NCI-H2081 (cell line): ENCODE data around the gene HES6.

Experiments
- DNase-seq, 2 experiments: peaks; one replicate each; lab custom pipeline; 2025; lab: John Stamatoyannopoulos, UW

Gene HES6

DNA sequence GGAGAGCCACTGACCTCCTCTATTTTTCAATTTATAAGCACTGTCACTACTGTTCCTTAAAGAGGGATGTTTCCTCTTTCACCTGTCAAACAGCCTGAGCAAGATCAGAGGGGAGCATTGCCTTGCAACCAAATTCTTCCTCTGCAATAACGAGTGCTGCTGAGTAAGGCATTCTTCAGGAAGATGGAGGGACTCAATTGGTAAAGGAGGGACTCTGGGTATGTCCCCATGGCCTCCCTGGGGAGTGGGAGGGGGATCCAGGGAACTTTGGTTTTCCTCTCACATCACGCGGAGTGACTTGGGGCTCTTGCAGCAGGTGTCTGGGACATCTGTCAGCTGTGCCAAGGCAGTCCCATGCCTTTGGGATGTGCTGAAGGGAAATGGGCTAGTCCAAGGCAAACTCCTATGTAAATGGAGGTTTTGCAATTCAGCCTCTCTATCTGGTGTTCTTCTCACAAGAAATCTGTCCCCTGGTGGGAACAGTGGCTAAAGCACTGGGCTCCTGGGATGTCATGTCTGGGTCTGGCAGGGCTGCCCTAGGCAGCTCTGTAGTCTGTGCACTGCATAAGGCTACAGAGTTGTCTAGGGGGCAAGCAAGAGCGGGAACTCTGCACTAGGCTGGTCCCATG lies 14.4 kb upstream of the HES6 start:
- no peak for DNase-seq

DNA sequence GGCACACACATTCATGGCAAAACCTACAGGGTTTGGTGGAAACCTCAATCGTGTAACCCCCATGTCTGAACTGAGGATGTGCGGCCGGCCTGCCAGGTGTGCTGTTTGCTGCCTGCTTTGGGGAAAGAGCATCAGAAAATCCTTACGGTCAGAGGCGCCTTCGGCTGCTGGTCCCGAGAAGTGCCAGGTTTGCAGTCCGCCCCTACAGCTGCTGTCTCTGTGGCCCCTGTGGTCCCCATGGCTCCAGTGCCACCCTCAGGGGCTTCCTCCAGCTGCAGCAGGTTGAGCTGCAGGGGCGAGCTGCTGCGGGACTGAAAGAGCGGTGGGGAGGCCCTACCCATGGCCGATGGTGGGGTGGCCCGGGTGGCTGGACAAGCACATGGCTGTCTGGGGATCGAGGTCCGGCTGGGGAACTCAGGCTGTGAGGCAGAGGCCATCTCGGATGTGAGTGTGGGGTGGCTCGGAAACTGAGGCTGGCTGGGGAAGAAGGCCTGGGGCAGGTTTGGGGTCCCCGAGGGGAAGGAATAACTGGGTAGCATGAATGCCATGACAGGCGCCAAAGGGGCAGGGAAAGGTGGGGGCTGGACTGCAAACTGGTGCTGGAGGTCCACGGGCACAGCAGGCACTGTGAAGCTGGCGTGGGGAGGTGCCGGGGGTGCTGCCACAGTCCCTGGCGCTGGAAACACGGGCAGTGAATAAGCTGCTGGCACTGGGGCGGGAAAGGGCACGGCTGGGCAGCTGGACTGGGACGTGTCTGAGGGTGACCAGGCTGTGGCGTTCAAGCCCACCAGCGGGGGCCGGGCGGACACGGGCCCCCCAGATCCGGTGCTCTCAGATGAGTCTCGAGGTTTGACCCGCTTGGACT lies 13.2 kb upstream of the HES6 start:
- DNase-seq, result no peak

DNA sequence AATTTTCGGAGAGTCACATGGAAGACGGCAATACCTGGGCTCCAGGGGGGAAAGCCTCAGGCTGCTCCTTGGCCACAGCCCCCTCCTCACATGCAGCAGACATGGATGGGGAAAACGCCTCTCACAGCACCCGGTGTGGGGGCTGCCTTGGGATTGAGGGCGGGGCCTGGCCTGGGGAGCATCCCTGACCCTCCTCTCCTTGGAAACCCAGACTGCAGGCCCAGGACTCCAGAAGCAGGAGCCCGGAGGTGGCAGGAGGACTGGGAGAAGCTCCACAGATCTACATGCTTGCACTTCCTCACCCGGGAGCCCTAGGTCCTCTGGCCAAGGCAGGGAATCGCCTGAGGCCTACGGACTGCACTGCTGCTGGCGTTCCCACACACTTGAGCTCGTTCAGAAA lies 12.1 kb upstream of the HES6 start:
- DNase-seq, result no peak

DNA sequence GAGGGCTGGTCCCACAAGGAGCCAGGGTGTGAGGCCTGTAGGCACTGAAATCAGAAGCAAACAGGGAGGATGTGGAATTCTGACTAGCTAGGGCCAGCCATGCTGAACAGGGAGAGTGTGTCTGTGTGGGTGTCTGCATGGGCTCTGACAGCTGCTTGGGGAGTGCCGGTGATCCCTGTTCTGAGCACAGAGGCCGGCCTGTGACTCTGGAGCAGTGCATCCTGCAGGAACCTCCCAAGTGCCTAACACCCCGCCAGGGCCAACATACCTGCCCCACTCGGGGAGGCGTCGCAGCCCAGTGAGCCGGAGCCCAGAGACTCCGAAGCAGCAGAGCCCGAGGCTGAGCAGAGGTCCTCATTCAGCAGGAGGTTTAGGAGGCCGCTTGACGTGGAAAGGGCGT lies 11.5 kb upstream of the HES6 start:
- no peak for DNase-seq

DNA sequence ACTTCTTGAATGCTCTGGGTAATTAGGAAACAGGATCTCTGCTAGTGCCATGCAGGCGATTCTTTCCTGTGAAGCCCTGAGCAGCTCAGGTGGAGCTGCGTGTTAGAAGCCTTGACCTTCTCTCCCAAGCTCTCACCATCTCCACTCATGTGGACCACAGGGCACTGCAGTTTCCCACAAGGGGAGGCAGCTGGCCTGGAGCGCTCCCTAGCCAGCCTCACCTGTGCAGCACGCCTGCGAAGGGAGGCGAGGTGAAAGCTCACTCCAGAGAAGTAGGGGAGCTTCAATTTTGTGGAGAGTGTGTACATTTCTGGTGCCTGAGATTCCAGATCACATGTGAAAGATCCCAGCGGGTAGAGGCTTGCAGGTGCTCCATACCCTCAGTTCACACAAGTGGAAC lies 11.1 kb upstream of the HES6 start:
- DNase-seq, result no peak

DNA sequence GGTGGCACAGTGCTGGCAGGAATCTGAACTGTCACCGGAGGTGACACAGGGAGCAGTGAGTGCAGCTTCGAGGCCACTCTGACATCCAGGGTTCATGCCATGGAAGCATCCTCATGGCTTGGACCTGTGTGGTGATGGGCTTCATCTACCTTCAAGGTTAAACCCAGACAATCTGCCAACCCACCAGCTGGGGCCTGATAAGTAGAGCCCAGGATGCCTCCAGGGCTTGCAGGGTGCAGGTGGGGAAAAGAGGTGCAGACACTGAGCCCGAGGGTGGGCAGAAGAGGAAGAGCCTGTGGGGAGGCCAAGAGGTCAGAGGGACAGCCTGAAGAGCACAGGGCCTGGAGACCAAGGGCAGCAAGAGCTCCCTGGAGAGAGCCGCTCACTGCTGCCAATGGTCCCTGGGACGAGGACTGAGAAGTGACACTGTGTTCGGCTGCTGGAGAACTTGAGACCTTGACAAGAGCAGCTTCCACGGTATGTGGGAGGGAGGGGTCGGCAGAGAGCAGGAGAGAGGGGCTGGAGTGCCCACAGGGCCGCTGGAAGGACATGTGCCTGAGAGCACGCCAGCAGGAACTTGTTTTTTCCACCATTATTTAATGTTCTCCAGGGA lies 8.1 kb upstream of the HES6 start:
- DNase-seq, result no peak

DNA sequence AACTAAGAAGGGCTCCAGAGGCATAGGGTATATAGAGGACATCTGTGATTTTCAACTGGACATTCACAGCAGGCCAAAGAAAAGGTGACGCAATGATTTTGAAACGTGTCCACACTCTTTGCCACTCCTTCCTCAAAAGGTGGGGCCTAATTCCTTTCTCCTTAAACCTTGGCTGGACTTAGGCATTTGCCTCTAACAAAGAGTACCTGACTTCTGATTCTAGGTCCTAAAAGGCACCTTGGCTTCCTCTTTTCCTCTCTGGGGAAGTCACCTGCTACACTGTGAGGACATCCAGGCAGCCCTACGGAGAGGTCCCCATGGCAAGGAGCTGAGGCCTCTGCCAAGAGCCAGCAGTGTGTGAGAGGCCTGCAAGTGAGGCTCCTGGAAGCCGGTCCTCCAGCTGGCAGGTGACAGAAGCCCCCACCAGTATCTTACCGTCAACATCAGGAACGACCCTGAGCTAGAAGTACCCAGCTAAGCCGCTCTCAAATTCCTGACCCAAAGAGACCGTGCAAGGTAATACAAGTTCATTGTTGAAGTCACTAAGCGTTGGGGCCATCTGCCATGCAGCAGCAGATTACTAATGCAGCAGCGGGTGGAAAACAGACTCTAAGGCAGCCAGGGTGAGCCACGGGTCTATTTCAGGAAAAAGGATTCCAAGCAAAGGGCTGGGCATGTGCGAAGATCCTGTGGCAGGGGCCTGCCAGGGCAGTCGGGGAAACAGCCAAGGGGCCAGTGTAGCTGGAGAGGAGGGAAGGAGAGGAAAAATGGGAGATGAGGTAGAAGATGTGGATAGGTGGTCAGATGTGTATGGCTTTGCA lies 7.4 kb upstream of the HES6 start:
- no peak for DNase-seq

DNA sequence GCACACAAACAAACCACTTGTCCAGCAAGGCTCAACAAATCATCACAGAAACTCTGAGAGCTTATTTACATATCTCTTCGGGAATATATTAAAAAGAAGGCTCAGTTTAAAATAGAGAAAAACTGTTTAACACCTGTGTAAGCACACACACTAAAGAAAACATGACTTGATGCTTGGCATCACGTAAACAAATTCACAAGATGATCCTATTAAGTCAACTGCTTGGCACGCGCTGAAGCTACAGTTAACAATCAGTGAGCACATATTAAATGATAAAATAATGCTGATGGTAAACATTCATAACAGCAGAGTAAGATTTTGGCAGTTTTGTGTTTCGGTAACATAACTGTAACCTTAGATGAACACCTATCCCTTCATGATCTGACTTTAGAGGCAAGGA lies 4.3 kb upstream of the HES6 start:
- DNase-seq, result peak in 1 of 2 experiments; percentile 9

DNA sequence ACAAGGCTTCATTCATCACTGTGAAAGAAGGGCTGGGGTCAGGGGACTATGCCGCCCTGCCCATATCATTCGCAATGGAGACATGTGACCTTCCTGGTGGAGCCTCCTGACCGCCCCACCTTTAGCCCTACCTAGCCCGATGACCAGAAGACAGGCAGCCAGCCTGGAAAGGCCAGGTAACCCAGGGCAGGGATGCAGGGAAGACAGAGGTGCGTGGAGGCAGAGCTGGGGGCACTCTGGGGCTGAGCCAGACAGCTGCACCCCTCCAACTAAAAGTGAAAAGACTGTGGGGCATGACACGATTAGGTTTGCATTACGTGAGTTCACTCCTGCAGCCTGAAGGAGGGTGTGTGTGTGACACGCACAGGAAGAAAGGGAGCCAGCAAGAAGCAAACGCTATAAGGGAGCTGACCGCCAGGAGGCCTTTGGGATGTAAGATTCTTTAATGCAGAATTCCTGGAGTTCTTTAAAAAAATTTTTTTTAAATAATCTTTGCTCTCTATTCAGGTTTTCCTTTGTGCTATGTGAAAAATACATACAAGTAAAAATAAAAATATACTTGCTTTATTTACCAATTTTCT lies 3.7 kb upstream of the HES6 start:
- peak in 1 of 2 experiments; percentile 27 for DNase-seq

DNA sequence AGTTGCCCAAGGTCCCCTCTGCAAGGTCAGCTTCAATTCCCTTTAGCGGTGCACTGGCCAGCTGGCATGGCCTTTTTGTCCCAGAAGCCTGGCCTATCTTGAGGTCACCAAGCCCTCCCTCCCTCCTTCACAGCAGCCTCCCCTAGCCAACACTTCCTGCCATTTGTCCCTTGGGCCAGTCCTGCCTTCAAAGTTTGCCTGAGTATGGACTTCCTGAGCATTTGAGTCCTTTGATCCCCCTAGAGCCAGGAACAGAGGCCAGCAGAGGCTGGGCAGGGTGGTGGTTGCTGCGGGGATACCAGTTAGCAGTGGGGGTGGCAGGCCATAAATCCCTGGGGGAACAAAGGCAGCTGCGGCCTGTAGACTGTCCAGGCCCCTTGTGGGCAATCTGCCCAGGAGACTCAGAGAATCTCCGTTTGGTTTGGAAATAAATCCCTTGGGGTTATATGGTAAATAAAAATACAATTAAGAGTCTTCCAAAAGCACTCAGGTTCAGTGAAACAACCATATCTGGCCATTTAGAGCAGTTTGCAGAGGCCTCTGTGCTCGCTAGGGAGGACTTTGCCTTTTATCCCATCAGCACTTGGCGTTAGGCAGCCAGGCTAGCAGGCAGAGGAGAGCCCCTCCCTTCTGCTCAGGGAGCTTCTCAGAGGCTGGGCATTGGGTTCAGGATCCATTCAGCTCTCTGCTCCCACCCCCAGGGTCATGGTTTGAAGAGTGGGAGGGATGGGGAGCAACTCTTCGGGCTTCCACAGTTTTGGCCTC lies 3.1 kb upstream of the HES6 start:
- peak; percentile 63 to 87 for DNase-seq

DNA sequence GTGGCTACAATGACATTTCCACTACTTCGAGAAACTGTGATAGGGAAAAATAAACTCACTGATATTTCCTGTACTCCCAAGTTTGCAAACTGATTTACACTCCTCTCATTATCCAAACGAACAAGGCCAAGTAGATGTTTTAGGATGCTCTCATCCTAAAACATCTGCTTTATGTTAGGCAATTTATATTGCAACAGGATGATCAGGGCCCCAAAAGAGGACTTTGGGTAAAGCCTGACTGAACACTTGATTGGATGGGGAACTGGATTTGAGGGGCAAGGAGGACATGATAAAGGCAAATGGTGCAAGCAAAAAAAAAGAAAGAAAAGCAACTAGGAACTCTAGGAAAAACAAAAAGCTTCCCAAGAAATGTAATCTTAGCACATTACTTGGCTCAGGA lies 2.1 kb upstream of the HES6 start:
- DNase-seq, result no peak

DNA sequence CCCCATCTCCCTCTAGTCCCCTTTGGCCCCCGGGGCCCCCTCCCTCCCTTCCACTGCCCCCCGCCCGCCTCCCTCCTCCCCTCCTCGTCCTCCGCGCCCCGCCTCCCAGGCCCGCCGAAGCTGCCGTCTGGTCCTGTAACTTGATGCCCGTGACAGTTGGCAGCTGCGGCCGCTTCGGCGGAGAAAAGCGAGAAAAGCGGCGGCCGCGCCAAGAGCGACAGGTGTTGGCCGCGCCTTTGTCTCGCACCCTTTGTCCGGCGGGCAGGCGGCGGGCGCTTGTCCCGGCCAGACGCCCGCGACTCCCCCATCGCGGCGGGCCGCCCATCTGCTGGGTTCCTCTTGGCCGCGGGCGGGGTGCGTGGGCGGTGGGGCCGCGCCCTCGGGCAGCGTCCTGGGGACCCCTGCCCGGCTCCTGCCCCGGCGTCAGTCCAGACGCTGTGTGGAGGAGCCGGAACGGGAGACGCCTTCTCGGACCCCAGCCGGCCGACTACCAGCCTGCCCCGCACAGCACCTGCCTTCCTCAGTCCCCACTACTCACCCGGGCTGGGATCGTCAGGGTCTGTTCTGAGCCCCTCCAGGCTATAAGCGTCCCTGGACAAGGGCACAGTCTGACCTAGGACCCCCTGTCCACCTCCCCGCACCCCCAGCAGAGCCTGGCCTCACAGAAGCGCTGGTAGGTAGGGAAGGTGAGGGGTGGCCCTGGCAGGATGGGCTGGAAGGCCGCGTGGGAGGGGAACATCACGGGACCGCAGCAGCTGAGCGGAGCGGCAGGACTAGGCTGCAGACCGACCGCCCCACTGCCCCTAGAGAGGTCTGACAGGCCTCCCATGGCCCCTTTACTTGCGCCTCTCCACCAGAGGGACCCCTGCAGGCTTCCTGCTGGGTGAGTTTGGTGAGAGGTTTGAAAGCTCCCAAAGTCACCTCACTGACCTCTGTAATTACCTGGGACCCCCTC lies 1.2 kb upstream of the HES6 start:
- peak; percentile 90 to 97 for DNase-seq

DNA sequence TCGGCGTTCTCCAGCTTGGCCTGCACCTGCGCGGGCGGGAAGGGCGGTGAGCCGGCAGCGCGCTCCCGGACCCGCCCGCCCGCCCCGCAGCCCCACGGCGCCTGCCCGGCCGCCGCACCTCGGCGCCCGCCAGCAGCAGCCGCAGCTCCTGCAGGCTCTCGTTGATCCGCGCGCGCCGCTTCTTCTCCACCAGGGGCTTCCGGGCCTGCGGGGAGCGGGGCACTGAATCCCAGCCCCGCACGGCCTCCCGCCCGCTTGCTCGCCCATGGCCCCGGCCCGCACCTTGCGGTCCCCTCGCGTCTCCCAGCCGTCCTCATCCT lies 335 bp downstream of the HES6 start:
- no peak for DNase-seq

DNA sequence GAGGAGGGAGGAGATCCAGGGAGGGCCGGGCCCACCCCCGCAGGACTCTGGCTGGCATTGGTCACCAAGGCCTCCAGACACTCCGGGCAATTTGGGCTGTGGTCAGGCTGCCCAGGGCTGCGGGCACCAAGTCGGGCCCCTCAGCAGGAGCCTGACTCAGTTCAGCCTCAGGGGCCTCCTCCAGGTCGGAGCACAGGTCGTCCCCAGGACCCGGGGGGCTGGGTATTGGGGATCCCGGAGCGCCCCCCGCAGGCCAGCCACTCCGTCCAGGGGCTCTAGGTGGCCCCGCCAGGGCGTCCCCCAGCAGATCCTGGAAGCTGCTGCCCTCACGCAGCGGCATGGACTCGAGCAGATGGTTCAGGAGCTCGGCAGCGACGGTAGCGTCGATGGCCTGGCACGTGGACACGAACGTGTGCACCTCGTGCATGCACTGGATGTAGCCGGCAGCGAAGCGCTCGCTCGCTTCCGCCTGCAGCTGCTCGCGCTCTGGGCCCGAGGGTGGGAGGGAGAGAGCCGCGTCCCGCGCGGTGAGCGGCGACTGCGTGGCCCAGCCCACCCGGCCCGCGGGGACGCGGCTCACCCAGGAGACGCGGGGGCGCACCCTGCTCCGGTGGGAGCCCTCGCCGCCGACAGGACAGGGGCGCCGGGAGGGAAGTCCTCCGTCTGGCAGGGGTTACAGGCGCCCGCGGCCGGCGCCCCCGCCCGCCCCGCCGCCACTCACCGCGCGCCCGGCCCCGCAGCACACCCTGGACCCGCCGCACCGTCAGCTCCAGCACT lies 884 bp downstream of the HES6 start:
- DNase-seq, result peak; percentile 28 to 64

DNA sequence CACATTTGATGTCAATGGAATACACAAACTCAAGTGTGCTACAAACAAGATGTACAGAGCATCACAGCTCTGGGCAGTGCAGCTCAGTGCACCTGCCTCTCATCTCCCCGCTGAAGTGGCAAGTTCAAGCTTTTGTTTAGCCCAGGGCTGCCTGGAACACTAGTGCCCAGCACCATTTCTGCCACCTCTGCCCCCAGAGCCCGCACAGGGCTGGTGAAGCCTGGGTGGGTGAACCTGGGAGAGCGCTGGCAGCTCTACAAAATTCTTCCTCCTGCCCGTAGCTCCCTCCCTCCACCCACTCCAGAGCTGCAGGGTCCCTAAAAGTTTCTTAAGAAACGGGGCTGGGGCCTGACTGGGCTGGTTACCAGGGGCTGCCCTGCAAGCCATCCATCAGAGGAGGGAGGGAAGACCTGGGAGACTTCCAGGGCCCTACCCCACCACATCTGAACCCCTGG lies 1.5 kb downstream of the HES6 start:
- DNase-seq, result no peak

DNA sequence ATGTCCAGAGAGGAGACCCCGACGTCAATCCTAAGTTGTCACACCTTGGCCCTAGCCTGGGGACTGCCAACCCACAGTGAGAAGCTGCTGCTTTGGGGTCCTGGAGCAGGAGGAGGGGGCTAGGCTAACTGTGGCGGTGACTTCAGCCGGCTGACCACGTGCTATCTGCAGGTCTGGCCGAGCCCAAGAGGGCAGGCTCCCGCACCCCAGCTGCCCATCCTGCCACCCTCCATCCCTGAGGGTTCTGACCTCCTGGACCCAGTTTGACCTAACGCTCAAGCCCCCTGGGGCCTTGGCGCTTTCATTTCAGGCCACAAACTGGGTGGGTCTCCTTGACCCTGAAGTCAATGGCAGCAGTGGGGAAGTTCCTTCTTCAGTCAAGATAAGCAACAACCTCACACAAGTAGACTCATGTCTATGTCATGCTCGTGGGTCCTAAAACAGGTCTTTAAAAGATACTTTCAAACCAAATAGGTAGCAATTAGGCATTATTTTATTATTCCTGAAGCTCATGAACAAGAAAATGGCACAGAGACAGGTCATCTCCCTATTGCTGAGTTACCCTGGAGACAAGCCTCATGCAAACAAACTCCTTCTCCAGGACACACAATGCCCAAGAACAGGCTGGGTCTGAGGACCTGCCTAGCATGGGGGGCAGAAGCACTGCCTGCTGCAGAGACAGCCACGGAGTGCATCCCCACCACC lies 2.3 kb downstream of the HES6 start:
- DNase-seq, result no peak

DNA sequence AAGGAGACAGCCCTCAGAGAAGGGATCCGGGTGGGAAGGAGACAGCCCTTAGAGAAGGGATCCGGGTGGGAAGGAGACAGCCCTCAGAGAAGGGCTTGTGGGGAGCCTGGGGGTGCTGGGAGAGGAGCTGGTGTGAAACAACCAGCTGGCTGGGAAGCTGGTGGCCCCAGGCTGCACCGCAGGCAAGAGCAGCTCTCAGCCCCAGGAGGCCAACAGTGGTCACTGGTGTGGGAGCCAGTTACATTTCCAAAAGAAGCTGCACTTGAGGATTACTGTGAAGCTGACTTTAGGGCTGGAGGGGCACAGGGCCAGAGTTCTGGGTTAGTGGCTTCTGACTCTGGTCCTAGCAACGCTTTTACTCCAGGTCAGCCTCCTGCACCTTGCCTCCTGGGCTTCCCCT lies 3.3 kb downstream of the HES6 start:
- DNase-seq, result no peak

DNA sequence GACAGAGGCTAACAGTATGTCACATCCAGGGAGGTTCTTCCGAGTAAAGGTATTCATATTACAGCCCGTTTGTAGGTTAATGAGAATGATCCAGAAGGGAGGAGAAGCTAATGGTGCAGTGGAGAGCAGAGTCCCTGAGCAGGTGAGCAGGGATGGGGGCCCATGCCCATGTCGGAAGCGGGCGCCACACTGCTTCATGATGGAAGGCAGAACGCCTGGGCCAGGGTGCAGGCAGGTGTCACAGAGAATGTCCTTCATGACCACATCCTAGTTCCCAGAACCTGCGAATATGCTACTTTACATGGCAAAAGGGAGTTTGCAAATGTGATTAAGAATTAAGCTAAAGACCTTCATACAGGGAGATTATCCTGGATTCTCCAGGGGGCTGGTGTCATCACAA lies 4.0 kb downstream of the HES6 start:
- no peak for DNase-seq

DNA sequence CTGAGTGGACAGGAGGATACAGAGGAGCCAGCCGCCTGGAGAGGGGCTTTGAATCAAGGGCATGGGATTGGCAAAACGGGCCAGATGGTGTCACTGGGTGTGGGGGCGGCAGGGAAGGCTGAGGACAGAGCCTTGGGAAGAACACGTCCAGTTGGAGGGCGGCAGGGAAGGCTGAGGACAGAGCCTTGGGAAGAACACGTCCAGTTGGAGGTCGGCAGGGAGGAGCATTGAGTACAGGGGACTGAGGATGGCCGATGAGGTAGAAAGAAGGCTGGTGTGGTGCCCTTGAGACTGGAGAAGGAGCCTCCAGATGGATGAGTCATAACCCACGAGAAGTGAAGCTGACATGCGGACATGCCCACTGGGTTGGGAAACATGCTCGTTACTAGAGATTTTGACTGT lies 4.5 kb downstream of the HES6 start:
- no peak for DNase-seq
